Calu3 (cell line): ENCODE data around the gene MYPN. TPM values are rescaled to one million over a fixed set of nuclear protein-coding genes. Genes with fewer than 3 reads are reported as not detected.

Experiments
- BruUV-seq: library from RNA; stranded (reverse); fragments of 400-500 nt; replicated peaks from 2 replicates; lab custom pipeline; 2021; lab: Mats Ljungman, UMichigan
- CTCF ChIA-PET: fragments of 300-600 bp; sonication (Branson Sonifier 250); formaldehyde crosslinking; loops from one replicate; lab custom pipeline; 2022; ENCODE audit warnings: antibody characterized with exemption; lab: Charles Lee
- DNase-seq: peaks from one replicate; pipeline ENCODE4 v3.0.0; 2022
- H3K27ac Mint-ChIP-seq: one replicate; pipeline ENCODE4 v1.8.0; 2022; ENCODE audit warnings: mixed read lengths; ENCODE audit not compliant: unreplicated experiment
- H3K27me3 Mint-ChIP-seq: one replicate; pipeline ENCODE4 v1.8.0; 2022; ENCODE audit warnings: mixed read lengths; ENCODE audit not compliant: unreplicated experiment
- H3K36me3 Mint-ChIP-seq: one replicate; pipeline ENCODE4 v1.8.0; 2022; ENCODE audit warnings: mild to moderate bottlenecking, moderate library complexity, mixed read lengths; ENCODE audit not compliant: insufficient read depth, unreplicated experiment
- H3K4me1 Mint-ChIP-seq: one replicate; pipeline ENCODE4 v1.8.0; 2022; ENCODE audit warnings: mild to moderate bottlenecking, low read depth, mixed read lengths; ENCODE audit not compliant: unreplicated experiment
- H3K4me3 Mint-ChIP-seq: one replicate; pipeline ENCODE4 v1.8.0; 2022; ENCODE audit warnings: mild to moderate bottlenecking, low read depth, moderate library complexity, mixed read lengths; ENCODE audit not compliant: unreplicated experiment
- H3K9me3 Mint-ChIP-seq: one replicate; pipeline ENCODE4 v1.8.0; 2022; ENCODE audit warnings: low read depth, mixed read lengths; ENCODE audit not compliant: unreplicated experiment
- intact Hi-C: fragments of 100-400 bp; cut with micrococcal nuclease; formaldehyde crosslinking; loops from one replicate; pipeline ENCODE4 v1.10.0; 2022; ENCODE audit not compliant: unreplicated experiment
- total RNA-seq: library from RNA; stranded (reverse); gene quantifications from 2 replicates; pipeline ENCODE4 v1.2.3, GENCODE V29; 2022
- TF ChIP-seq, protein P1 (sequence below): fragments of 200-600 bp; IDR thresholded peaks from one replicate; pipeline ENCODE4 v1.8.0; 2022; ENCODE audit warnings: antibody characterized with exemption; ENCODE audit not compliant: unreplicated experiment

The MYPN gene
- total RNA-seq, 1 experiment from 2014 or later: 0.38 TPM

DNA sequence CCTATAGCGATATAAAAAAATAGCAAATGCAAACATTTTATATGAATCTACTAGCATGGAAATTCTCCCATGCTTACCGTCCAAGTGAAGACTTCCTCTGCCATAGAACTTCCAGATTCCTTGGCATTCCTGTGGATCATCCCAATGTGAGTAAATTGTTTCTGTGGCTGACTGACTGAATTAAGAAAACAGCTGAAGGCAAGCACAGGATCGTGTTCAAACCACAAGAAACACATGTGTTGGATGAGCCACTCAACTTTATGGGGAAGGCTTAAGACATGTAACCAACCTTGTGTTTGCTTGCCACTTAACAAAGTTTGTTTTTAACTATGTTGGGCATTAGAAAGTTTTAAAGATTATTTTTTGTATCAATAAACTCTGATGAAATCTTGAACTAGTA, 2.6 kb upstream of the MYPN start:
- TF ChIP-seq, protein P1, sequence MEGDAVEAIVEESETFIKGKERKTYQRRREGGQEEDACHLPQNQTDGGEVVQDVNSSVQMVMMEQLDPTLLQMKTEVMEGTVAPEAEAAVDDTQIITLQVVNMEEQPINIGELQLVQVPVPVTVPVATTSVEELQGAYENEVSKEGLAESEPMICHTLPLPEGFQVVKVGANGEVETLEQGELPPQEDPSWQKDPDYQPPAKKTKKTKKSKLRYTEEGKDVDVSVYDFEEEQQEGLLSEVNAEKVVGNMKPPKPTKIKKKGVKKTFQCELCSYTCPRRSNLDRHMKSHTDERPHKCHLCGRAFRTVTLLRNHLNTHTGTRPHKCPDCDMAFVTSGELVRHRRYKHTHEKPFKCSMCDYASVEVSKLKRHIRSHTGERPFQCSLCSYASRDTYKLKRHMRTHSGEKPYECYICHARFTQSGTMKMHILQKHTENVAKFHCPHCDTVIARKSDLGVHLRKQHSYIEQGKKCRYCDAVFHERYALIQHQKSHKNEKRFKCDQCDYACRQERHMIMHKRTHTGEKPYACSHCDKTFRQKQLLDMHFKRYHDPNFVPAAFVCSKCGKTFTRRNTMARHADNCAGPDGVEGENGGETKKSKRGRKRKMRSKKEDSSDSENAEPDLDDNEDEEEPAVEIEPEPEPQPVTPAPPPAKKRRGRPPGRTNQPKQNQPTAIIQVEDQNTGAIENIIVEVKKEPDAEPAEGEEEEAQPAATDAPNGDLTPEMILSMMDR: no peak
- intact Hi-C loops: no loop called here
- no peak overlapping the region for H3K27ac Mint-ChIP-seq
- BruUV-seq: no TSS peak
- no peak overlapping the region for H3K4me3 Mint-ChIP-seq
- peaks cover 26% of the 10 kb centered on the region for H3K4me1 Mint-ChIP-seq
- CTCF ChIA-PET: no interaction called here
- no peaks in the 10 kb centered on the region for H3K36me3 Mint-ChIP-seq
- DNase-seq: no peak
- H3K9me3 Mint-ChIP-seq: no peaks in the 10 kb centered on the region
- H3K27me3 Mint-ChIP-seq: no peaks in the 10 kb centered on the region

GRCh38 chr10:68107651-68108050, 1.6 kb upstream of the MYPN start:
- DNase-seq: no peak
- Mint-ChIP-seq H3K36me3 (no peaks in the 10 kb centered on the region), H3K9me3 (no peaks in the 10 kb centered on the region), H3K27ac (no peak overlapping the region), H3K4me3 (no peak overlapping the region), H3K27me3 (no peaks in the 10 kb centered on the region), H3K4me1 (peaks cover 16% of the 10 kb centered on the region)
- TF ChIP-seq, protein P1: no peak
- intact Hi-C loops: no loop called here
- CTCF ChIA-PET: no interaction called here
- BruUV-seq: no TSS peak

GRCh38 chr10:68108051-68108450, 1.2 kb upstream of the MYPN start:
- Mint-ChIP-seq H3K27me3 (no peaks in the 10 kb centered on the region), H3K4me1 (peaks cover 12% of the 10 kb centered on the region), H3K36me3 (no peaks in the 10 kb centered on the region), H3K9me3 (no peaks in the 10 kb centered on the region), H3K4me3 (no peak overlapping the region), H3K27ac (no peak overlapping the region)
- BruUV-seq: no TSS peak
- intact Hi-C loops: no loop called here
- CTCF ChIA-PET: interaction anchor here (0.6 kb wide), 1 partner anchor 97 kb away, joined by 3 read pairs; no protein-coding TSS in a partner anchor
- DNase-seq: no peak
- TF ChIP-seq, protein P1: no peak

GRCh38 chr10:68108653-68109052, 635 bp upstream of the MYPN start:
- no peaks in the 10 kb centered on the region for H3K9me3 Mint-ChIP-seq
- H3K4me3 Mint-ChIP-seq: no peak overlapping the region
- DNase-seq: no peak
- intact Hi-C loops: no loop called here
- TF ChIP-seq, protein P1: no peak
- peaks cover 7% of the 10 kb centered on the region for H3K4me1 Mint-ChIP-seq
- CTCF ChIA-PET: interaction anchor here (0.6 to 0.9 kb wide), 2 partner anchors 14 to 97 kb away, joined by 3 read pairs; no protein-coding TSS in a partner anchor
- no peaks in the 10 kb centered on the region for H3K36me3 Mint-ChIP-seq
- H3K27ac Mint-ChIP-seq: no peak overlapping the region
- no peaks in the 10 kb centered on the region for H3K27me3 Mint-ChIP-seq
- no TSS peak for BruUV-seq
